Cerebellar cortex (tissue), 1 donor: ENCODE data around the gene RPS18.
"Not testable (repeated sequence)": the region's sequence is repeated elsewhere in the genome, so short reads cannot be mapped to it uniquely, and the experiment has no call there.

ENCODE experiments used
- DNase-seq: peaks from one replicate; pipeline ENCODE4 v3.0.0-alpha.2; 2015; ENCODE audit warnings: low spot score

Gene RPS18

DNA sequence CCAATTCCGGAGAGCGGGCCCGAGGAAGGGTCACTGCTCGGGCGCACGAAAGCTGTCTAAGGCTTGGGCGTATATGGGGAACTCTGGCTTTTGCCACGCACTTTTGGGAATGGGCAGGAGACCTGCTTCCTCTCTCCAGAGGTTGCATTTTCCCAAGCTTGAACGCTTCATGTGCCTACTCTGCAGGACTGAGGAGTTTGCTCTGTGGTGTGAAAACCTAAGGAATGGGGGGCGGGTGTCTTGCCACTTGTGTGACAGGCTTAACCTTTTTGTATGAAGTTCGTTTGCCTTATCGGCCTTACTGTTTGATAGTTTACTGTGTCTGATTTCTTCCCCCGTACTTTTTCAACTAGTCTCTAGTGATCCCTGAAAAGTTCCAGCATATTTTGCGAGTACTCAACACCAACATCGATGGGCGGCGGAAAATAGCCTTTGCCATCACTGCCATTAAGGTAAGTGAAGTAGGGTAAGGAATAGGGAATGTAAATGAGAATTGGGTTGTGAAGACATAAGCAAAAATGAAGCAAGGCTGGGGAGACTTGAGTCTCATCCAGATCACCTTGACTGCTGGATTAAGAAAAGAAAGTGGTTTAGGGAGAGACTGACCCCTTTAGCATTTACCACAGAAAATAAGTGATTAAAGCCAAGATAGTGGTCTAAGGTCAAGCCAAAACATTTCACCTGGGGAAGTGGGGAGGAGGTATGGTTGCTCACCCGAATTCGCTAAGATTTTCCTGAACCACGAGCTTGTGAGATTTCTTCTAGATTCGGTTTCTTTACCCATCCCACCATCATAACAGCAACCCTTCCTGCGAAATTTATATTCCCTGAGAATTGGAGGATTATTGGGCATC lies 627 bp downstream of the RPS18 start:
- no peak for DNase-seq

DNA sequence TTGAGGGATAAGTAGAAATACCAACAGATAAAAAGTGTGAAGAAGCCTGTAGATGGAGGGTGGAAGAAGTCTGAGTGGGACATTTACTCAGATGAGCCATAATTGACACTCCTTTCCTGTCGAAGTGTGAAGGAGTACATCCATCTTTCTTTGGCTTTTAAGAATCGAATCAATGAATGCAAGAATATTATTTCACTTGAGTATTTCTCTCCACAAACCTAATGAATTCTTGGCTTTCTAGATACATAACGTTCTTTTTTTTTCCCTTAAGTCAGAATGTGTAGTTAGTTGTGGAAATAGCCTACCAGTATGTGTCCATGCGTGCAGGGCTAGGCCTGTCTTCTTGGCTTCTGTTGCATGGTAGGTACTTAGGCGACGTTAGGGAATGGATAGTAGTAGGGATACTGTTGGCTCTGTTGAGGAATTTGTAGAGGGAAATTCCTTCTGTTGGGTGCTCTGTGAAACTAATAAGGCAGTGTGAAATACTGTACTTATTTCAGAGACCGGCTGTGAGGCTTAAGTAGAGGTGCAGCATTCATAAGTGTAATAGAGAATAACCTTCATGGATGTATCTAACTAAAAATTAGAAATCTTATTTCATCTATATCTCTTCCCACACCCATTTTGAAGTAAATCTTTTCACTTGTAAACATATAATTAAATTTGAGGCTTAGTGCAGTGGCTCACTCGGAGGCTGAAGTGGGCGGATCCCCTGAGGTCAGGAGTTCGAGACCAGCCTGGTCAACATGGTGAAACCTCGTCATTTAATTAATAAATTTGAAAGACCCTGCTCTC lies 1.5 kb downstream of the RPS18 start:
- no peak for DNase-seq

DNA sequence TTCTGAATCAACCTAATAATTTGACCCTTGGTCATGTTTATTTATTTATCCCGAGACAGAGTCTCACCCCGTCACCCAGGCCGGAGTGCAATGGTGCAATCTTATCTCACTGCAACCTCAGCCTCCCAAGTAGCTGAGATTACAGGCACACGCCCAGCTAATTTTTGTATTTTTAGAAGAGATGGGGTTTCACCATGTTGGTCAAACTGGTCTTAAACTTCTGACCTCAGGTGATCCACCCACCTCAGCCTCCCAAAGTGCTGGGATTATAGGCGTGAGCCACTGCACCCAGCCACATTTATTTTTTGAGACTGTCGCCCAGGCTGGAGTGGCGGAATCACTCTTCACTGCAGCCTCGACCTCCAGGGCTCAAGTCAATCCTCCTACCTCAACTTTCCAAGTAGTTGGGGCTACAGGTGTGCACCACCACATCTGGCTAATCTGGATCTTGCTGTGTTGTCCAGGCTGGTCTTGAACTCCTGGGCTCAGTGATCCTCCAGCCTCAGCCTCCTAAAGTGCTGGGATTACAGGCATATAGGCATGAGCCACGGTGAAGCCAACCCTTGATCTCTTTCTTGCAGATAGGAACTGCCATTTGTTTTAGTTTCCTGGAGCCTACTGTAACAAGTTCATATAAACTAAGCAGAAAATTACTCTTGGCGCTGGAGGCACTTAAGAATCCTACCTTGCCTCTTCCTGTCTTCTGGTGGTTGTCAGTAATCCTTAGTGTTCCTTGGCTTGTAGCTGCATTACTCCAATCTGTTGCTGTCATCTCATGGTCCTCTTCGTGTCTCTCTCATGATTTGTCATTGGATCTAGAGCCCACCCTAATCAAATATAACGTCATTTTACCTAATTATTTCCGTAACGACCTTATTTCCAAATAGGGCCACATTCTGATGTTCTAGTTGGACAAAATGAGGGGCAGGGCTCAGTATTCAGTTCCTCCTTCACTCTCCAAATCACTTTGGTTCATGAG lies 2.3 kb downstream of the RPS18 start:
- DNase-seq, result no peak

DNA sequence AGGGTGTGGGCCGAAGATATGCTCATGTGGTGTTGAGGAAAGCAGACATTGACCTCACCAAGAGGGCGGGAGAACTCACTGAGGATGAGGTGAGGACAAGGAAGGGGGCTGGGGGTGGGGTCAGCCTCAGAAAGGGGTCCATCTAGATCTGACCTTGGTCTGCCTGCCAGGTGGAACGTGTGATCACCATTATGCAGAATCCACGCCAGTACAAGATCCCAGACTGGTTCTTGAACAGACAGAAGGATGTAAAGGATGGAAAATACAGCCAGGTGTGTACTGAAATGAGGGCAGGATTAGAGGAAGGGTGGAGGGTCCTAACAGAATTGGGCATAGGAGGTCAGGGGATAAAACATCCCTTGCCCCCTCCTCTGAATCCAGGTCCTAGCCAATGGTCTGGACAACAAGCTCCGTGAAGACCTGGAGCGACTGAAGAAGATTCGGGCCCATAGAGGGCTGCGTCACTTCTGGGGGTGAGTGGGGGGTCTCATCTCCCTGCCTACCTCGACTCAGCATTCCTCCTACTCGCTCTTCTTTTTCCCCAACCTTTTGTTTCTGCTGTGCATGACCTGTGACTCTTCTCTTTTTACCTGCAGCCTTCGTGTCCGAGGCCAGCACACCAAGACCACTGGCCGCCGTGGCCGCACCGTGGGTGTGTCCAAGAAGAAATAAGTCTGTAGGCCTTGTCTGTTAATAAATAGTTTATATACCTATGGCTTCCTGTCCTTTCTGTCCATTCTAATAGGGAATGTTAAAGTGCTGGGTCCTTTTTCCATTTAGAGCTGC lies 4.1 kb downstream of the RPS18 start:
- not testable (repeated sequence) for DNase-seq

DNA sequence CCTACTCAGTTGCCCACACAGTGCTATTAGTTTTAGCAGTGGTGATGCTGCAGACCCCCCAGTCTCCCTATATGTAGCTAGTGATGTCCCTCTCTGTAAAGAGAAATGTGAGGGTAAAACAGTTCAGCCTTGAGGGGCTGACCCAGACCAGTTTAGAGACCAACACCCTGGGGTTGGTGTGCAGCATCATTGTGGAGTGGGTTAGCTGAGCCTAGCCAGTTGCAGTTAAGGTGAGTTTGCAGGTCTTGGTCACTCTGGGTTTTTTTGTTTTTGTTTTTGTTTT lies 4.6 kb downstream of the RPS18 start:
- no peak for DNase-seq

DNA sequence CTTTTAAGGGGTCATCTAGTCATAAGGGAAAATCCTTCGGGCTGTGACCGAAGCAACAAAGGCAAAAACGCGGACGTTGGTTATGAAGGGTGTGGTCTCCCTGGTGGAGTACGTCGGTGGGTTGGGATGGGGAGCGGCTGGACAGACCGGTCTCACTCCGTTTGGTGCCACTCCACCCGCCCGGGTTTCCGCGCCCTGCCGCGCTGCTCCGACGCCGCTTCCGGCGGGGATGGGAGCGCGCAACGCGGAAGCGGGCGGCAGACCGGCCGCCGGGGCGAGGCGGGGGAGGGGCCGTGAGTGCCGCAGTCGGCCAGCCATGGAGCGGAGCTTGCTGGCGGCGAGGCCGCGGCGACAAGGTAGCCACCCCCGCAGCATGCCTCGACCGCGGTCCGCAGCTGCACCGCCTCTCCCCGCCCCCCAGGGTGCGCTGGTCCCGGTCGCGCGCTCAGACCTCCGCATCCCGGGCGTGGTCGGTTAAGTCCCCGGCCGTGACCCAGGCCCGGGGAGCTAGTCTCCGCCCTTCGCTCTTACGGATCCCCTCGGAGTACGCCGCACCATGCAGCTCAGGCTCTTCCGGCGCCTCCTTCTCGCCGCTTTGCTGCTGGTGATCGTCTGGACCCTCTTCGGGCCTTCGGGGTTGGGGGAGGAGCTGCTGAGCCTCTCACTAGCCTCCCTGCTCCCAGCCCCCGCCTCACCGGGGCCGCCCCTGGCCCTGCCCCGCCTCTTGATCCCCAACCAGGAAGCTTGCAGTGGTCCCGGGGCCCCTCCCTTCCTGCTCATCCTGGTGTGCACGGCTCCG lies 5.2 kb downstream of the RPS18 start, which contains the start of gene B3GALT4:
B3GALT4 (plus strand) TSS at position 260 of the 799 bp plus-strand sequence; CDS start at position 557, 297 bp downstream.
- DNase-seq, result peak; percentile 87

DNA sequence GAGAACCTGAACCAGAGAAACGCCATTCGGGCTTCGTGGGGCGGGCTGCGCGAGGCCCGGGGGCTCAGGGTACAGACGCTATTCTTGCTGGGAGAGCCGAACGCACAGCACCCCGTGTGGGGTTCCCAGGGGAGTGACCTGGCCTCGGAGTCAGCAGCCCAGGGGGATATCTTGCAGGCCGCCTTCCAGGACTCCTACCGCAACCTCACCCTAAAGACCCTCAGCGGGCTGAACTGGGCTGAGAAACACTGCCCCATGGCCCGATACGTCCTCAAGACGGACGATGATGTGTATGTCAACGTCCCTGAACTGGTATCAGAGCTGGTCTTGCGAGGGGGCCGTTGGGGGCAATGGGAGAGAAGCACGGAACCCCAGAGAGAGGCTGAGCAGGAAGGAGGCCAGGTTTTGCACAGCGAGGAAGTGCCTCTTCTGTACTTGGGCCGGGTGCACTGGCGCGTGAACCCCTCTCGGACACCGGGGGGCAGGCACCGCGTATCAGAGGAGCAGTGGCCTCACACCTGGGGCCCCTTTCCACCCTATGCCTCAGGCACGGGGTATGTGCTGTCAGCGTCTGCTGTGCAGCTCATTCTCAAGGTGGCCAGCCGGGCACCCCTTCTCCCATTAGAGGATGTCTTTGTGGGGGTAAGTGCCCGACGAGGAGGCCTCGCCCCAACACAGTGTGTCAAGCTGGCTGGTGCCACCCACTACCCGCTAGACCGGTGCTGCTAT lies 6.0 kb downstream of the RPS18 start:
- peak; percentile 34 for DNase-seq

DNA sequence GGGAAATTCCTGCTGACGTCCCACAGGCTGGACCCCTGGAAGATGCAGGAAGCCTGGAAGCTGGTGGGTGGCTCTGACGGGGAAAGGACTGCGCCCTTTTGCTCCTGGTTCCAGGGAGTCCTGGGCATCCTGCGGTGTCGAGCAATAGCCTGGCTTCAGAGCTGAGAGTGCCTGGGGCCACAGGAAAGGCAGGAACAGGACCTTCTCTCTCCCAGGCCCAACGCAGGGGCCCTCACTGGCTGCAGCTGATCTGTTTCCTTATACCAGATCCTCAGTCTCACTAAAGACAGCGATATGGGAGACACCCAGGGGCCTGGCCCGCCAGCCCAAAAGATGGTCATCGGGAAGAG lies 6.5 kb downstream of the RPS18 start:
- peak; percentile 57 for DNase-seq

DNA sequence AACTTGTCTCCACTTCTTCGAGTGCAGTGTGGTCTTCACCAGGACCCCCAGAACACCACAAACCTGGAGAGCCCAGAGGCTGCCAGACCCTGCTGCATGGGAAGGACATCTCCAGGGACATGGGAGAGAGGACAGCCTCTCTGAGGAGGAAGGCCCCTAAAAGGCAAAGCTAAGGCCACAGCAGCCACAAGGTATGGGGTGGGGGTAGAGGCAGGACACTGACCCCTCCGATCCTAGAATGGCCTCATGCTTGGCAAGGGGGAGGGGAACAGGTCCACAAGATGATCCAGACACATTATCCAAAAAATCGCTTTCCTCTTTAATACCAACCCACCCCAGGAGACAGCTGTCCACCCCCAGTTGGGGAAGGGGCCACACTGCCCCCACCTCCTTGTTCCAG lies 6.9 kb downstream of the RPS18 start:
- no peak for DNase-seq

DNA sequence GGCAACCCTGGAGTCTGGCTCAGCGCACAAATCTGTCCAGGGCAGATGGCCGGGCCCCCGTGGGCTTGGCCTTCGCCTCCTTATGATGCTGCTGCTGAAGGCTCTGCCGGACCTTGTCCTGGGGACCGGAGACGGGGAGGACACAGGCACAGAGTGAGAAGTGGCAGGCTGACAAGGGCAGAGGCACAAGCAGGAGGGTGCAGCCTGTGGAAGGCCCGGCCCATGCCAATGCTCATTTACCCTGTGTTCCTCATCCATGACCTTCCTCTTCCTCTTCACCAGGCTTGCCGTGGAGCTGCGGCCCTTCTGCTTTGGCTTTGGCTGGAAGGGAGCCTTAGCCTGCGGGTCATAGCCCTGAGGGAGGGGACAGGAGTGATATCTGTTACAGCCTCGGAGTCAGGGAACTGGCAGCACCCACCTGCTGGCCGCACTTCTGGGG lies 7.4 kb downstream of the RPS18 start:
- peak; percentile 83 for DNase-seq

DNA sequence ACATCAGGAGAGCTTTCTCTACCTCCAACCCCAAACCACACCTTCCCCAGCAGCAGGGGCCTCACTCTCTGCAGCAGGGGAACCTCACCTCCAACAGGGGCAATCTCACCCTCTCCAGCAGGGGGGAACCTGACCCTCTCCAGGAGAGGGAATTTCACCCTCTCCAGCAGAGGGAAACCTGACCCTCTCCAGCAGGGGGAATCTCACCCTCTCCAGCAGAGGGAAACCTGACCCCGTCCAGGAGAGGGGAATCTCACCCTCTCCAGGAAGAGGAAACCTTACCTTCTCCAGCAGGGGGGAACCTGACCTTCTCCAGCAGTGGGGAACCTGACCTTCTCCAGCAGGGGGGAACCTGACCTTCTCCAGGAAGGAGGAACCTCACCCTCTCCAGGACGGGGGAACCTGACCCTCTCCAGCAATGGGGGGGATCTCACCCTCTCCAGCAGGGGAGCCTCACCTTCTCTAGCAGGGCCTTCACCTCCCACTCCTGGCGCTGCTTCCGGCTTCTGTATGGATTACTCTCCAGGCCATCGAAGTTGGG lies 8.2 kb downstream of the RPS18 start:
- DNase-seq, result peak; percentile 81

DNA sequence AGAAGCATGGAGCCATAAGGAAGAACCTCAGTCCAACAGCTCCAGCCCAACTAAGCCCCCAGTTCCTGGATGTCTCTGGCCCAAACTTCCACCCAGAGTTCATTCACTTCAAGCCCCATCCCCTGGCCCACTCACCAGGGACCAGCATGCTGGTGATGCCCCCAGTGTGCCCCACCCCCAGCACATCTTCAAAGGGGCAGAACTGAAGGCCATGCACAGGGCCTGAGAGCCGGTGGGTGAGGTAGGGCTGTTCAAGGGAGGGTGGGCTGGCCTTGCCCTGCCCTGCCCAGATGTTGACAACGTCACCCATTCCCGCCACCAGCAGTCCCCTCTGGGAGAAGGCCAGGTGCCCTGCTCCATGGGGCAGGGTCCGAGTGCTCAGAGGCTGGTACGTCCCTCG lies 8.7 kb downstream of the RPS18 start:
- no peak for DNase-seq

DNA sequence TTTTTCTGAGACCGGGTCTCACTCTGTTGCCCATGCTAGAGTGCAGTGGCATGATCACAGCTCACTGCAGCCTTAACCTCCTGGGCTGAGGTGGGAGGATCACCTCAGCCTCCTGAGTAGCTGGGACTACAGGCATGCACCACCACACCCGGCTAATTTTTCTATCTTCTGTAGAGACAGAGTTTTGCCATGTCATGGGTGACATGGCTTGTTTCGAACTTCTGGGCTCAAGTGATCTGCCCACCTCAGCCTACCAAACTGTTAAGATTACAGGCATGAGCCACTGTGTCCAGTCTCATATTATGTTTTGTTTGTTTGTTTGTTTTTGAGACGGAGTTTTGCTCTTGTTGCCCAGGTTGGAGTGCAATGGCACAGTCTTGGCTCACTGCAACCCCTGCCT lies 13.3 kb downstream of the RPS18 start:
- not testable (repeated sequence) for DNase-seq

DNA sequence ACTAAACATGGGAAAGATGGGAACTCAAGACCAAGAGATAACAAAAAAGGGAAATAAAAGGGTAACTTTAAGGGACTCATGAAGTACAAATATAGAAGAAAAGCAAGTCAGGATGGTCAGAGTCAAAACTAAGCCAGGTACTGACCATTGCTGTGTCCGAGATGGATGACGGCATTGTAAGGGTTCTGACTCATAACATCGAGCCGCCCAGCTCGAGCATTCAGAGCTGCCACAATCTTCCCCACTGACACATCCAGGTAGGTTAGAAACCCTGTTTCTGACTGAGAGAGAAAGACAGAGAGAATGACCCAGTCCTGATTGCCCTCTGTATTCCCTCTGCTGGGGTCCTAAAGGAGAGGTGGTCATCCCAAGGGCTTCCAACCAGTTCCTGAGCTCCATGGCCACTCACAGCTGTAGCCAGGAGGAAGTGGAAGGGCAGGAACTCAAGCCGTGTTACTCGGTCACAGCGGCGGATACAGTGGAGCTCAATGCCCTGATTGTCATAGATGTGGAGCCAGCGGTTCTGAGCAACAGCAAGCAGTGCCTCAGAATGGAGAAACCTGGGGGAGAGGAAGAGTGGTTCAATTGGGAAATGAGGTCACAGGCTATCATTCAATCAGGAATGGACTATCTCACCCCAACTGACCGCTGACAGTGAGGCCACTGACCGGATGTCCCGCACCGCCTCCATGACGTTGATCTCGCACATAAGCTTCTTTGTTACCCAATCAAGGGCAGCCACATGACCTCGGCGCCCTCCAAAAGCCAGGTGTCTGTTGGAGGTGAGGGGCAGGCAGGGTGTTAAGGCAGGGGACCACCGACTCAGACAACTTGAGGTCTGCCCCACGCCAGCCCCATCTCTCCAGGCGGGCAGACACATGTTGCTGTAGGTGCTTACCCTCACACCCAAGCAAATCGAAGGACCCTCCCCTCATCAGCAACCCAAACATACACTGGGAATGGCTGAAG lies 15.4 kb downstream of the RPS18 start:
- no peak for DNase-seq

DNA sequence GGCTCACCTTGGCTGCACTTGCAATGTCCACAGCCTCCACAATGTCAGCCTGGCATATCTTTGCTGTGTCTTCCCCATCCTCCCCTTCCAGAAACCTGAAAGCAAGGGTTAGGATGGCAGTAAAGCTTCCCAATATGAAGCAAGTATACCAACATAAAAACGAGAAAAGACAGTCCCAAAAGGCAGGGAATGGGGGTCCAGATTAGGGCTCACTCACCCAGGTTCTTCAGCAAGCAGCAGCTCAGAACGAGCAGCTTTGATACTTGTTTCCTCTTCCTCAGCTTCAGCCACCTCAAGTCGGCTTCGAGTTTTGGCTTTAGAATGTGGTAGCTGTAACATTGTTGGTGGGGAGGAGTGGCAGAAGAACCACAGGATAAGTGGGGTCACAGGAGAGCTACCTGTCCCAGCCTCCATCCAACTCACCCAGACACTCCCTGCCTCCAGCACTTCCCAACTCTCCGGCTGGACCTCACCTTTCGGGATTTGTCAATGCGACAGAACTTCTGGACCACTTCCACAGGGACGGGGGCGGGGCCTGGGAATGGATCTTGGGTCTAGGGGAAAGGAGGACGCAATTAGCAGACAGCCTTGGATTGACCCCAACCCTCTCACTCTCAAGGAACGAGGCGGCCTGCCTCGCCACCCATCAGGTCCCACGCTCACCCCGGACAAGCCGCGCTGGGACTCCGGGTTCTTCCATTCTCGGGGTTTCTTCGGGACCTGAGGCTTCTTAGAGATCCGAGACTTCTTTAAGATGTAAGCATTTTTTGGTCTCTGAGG lies 16.5 kb downstream of the RPS18 start:
- no peak for DNase-seq

DNA sequence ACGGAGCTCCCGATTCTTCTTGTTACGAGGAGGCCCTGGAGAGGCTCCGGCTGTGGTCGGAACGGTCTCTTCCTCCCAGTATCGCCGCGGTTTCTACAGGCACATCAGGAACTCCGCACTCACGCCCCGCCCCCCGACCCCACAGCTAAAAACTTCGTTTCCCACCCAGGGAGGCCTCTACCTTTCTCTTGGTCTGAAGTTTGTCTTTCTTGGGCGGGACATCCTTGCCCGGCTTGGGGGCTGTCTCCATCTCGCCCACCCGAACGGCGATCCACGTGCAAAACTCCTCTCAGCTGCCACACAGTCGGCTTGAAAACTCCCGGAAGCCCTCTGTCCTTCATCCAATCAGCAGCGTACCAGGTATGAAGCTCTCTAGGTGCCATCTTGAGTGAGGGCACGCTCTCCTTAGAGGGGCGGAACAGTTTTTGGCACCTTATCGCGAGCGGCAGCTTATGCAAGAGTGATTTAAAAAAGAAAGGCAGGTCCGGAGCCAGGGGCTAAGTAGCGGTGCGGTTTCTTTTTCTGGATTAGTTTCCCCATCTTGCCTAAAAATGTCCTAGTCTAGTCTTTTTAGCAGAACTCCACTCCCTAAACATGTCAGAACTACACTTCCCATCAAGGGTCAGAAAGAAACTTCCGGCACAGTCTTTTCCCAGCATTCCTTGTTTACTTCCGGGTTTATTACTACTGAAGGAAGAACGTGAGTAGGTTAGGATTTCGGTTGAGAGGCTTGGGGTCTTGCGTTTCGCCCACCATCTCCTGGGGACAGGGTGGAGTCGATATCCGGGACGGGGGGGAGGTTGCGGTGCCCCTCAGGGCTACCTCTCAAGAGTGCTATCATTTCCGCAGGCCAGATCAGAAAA lies 17.3 kb downstream of the RPS18 start, which contains the start of the genes PFDN6 and WDR46:
PFDN6 (plus strand) TSS at position 681 of the 863 bp plus-strand sequence. CDS start 256 bp downstream, outside the sequence.
WDR46 (minus strand) TSS at position 319 of the 863 bp plus-strand sequence; CDS start at position 250, 69 bp downstream.
- DNase-seq, result peak; percentile 98
